CMK (cell line): ENCODE measurements around the gene SPIRE1.

Experiments used
- DNase-seq: peaks from one replicate; pipeline ENCODE4 v3.0.0-alpha.2; 2010; ENCODE audit warnings: low read depth

The SPIRE1 gene

GRCh38 chr18:12443551-12443950 lies 214.4 kb downstream of the SPIRE1 start:
- DNase-seq: no peak

DNA sequence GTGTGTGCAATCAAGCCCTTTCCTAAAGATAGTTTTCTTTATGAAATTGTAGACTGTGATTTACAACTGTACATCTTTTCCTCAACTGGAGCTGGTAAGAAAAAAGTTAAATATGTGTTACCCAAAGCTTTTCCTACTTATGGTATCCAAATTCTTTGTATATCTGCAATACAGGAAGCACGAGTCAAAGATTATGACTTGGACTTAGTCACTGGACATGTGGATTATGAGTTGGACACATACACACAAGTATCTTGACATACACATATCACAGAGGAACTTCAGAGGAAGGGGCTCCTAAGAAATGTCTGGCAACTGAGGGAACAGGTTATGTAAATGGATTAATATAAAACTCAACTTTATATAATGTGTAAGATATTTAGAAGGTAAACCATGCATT lies 215.0 kb downstream of the SPIRE1 start:
- no peak for DNase-seq

DNA sequence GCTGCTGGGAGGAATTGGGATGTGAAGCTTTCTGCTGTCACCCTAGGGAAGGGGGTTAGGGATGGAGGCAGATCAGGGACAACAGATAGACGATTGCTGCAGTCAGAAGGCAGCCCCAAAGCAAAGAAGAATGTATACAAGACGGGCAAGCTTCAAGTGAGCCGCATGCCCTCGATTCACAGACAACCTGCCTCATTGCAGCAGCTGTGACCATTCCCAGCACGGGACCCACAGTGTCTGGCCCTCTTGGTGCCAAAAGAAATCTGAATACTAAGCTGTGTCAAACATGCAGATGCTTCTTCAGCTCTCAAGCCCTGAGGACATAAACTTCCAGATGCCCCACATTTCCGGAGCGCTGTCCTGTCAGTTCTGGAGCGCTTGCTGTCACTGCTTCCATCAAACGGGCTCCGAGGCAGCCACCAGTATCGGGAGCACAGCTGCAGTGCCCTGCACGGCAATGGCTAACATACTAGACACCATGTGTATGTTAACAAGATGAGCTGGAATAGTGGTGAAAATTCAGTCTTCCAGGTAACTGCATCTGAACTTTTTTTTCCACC lies 216.4 kb downstream of the SPIRE1 start:
- no peak for DNase-seq

- no peak for DNase-seq
Measured at GRCh38 chr18:12438257-12438656, 219.7 kb downstream of the SPIRE1 start.

GRCh38 chr18:12435867-12436266 lies 222.0 kb downstream of the SPIRE1 start:
- no peak for DNase-seq

- DNase-seq: no peak
Measured at GRCh38 chr18:12434541-12434929, 223.4 kb downstream of the SPIRE1 start.

DNA sequence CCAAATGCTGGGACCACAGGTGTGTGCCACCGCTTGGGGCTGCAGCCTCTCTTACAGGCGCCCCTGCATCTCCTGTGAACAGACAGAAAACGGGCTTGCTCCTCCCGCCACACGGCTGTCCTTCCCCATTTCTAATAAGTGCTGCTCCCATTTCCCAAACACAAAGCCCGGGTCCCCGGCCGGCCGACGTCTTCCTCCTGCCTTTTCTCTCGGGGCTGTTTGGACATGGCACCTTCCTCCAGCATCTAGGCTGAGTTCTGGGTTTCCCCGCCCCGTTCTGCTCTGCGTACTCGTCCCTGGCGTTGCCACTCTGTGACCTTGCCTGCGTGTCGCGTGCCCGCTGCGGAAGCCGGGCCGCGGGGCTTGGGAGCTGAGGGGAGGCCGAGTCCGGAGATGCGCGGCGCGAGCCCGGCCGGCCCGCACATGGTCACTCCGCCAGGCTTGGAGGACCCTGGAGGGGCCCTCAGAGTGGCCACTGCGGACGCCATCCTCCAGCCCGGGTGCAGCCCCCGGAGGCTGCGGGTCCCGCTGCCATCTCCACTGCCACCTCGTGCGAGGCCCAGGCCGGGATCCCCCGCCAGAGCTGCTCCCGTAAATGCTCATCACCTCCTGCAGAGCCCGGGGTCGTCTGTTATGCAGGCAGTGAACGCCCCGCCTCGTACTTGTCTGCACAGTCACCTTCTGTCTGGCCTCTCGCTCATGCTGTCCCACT lies 223.9 kb downstream of the SPIRE1 start:
- DNase-seq: no peak

DNA sequence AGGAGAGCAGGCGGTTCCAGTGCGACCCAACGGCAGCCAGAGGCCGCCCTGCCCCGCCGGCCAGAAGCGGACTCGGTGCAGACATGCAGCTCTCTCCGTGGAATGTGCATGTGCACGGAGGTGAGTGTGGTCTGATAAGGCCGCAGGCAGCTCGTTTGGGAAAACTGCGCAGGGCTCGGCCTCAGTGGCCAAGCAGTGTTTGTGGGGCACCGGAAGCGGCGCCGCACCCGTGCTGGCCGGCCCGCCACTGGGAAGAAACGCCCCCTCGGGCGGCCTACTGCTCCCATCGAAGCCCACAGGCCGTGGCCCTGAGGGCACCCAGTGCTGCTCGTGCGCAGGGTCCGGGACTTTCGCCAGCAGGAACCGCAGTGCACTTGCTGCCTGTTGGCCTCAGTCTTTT lies 225.0 kb downstream of the SPIRE1 start:
- DNase-seq: no peak

- DNase-seq: no peak
Measured at GRCh38 chr18:12432196-12432595, 225.7 kb downstream of the SPIRE1 start.

DNA sequence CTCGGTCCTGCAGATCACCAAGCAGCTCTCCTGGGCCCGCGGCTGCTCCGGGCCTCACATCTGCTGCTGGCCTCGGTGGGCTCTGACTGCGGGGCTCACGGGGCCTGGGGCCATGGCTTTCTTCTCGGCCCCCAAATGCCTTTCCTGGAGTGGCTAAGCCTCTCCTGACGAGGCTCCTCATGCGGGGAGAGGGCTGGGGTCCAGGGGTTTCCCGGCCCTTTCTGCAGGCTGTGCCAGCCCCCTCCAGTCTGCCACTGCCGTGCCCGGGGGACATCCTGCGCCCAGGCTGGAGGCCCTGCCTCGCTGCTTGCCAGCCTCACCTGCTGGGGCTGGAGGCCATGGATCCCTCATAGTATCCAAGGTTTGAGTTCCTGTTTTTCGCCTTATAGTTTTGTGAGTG lies 226.3 kb downstream of the SPIRE1 start:
- no peak for DNase-seq

GRCh38 chr18:12430137-12430990 lies 227.5 kb downstream of the SPIRE1 start:
- DNase-seq: no peak

- no peak for DNase-seq
Measured at GRCh38 chr18:12429556-12429955, 228.4 kb downstream of the SPIRE1 start.

GRCh38 chr18:12428923-12429322 lies 229.0 kb downstream of the SPIRE1 start:
- no peak for DNase-seq

DNA sequence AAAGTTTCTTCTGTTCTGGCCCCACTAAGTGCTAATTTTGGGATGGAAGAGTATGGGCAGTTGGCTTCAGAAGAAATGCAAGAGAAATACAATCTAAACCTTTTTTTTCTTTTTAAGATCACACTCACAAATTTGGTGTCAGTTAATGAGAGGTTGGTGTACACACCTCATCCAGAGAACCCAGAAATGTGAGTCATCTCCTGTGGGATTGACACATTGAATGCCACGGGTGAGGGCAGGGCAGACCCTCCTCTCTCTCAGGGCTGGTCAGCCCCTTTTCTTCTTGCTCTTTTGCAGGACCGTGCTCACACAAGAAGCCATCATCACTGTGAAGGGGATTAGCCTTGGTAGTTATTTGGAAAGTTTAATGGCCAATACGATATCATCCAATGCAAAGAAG lies 231.0 kb downstream of the SPIRE1 start:
- DNase-seq: no peak

DNA sequence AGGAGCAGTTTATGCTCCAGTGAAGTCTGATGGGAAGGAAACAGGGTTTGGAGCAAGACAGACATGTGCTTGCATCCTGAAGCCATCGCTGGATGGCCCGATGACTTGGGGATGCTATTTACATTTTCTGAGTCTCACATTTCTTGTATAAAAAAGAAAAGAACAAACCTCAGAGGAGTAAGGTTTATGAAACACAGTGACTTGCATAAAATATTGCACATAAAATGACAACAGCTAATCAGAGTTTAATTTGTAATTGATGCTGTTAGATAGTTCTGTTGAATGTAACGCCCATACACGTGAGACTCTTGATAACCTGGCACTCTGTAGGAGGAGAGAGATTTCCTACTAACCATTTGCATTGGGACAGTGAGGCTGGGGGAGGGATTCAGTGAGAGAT lies 233.7 kb downstream of the SPIRE1 start:
- no peak for DNase-seq

DNA sequence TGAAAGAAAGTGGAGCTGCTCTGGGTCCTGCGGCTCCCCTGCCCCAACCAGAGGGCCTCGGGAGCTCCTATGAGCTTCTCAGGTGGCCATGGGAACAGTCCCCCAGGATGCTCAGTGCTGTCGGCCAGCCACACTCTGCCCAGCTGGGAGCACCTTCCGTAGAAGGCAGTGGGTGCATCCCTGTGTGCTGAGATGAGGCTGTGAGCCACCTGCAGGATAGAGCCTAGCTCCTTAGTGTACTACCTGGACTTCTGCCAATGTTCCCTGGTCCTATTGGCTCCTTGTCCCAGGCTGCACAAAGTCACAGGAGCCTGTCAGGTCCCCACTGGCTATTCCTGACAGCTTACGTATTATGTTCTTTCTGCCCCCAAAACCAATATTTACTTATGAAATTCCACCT lies 234.1 kb downstream of the SPIRE1 start:
- DNase-seq: no peak

GRCh38 chr18:12423393-12423792 lies 234.5 kb downstream of the SPIRE1 start:
- DNase-seq: no peak

GRCh38 chr18:12422936-12423335 lies 235.0 kb downstream of the SPIRE1 start:
- no peak for DNase-seq

DNA sequence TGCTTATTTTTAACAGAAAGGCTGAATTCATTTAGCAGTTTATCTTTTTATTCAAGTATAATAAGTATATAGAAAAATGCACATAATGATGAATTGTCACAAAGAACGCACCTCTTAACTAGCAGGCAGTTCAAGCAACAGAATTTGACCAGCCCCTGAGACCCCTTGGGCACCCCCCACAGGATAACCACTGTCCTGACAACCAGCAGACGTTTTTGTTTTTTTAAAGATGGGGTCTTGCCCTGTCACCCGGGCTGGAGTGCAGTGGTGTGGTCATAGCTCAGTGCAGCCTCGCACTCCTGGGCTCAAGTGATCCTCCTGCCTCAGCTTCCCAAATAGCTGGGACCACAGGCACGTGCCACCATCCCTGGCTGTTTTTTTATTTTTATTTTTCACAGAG lies 236.2 kb downstream of the SPIRE1 start:
- no peak for DNase-seq

GRCh38 chr18:12420821-12421421 lies 237.0 kb downstream of the SPIRE1 start:
- no peak for DNase-seq

DNA sequence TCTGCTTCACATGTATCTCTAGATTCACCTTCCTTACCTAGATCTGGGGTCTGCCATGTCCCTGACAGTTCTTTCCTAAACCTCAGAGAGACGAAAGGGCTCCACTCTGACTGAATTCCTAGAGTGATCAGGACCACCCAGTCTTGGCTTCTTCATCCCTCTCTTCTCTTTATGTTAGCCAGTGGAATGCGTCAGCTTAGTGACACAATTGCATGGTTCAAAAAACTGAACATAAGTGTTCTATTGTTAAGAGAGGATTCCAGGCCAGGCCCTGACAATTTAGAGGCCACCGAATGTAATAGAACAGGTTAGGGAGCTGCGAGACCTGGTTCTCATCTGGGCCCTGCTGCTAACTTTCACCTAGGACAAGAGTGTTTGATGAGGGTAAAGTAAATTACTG lies 240.2 kb downstream of the SPIRE1 start:
- DNase-seq: no peak

GRCh38 chr18:12416098-12416729 lies 241.7 kb downstream of the SPIRE1 start:
- DNase-seq: no peak
